Measurements from ENCODE around the gene SLC6A2.

DNA sequence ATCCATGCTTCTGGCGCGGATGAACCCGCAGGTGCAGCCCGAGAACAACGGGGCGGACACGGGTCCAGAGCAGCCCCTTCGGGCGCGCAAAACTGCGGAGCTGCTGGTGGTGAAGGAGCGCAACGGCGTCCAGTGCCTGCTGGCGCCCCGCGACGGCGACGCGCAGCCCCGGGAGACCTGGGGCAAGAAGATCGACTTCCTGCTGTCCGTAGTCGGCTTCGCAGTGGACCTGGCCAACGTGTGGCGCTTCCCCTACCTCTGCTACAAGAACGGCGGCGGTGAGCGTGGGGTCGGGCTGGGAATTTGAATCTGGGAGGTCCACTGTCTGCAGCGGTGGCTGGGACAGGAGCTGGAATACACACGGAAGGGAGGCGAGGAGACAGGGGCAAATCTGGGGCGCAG is 904 bp downstream of the SLC6A2 start:
- TF ChIP-seq, protein P1, sequence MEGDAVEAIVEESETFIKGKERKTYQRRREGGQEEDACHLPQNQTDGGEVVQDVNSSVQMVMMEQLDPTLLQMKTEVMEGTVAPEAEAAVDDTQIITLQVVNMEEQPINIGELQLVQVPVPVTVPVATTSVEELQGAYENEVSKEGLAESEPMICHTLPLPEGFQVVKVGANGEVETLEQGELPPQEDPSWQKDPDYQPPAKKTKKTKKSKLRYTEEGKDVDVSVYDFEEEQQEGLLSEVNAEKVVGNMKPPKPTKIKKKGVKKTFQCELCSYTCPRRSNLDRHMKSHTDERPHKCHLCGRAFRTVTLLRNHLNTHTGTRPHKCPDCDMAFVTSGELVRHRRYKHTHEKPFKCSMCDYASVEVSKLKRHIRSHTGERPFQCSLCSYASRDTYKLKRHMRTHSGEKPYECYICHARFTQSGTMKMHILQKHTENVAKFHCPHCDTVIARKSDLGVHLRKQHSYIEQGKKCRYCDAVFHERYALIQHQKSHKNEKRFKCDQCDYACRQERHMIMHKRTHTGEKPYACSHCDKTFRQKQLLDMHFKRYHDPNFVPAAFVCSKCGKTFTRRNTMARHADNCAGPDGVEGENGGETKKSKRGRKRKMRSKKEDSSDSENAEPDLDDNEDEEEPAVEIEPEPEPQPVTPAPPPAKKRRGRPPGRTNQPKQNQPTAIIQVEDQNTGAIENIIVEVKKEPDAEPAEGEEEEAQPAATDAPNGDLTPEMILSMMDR (IDR thresholded peaks at IDR 0.05): no peak
- TF ChIP-seq POLR2A (IDR thresholded peaks at IDR 0.05): no peak

All from right lobe of liver (tissue), 4 donors.